ENCODE measurements around the gene TRPM2.
A peak's percentile ranks its signal among the peaks of the same experiment; 100 is the strongest.

Gene TRPM2

GRCh38 chr21:44423941-44424607 is 70.7 kb downstream of the TRPM2 start:
- H3K27me3 ChIP-seq (ENCODE audit: control insufficient read depth in 2 of 2, insufficient read depth in 2 of 2, low read length in 2 of 2): no peaks in the 10 kb centered on the region
- H3K36me3 ChIP-seq (ENCODE audit: control insufficient read depth in 2 of 2, insufficient read depth in 2 of 2, low read length in 2 of 2): no peaks in the 10 kb centered on the region
- no peak overlapping the region for H3K27ac ChIP-seq (ENCODE audit: low read depth in 2 of 2, low read length in 2 of 2)
- no peak overlapping the region for H3K4me3 ChIP-seq (ENCODE audit: low read length in 2 of 2)
- no peaks in the 10 kb centered on the region for H3K4me1 ChIP-seq (ENCODE audit: control insufficient read depth in 2 of 2, insufficient read depth in 2 of 2, low read length in 2 of 2)
- no peaks in the 10 kb centered on the region for H3K9me3 ChIP-seq (ENCODE audit: control insufficient read depth in 2 of 2, low read length in 2 of 2)
- no peak overlapping the region for H3K9ac ChIP-seq (ENCODE audit: low read depth in 1 of 2, low read length in 2 of 2)

- Histone ChIP-seq H3K27ac (ENCODE audit: low read depth in 2 of 2, low read length in 2 of 2) (no peak overlapping the region), H3K4me3 (ENCODE audit: low read length in 2 of 2) (no peak overlapping the region)
Observed at GRCh38 chr21:44424608-44425306, 71.3 kb downstream of the TRPM2 start.

GRCh38 chr21:44425307-44425894 is 72.0 kb downstream of the TRPM2 start:
- Histone ChIP-seq H3K36me3 (ENCODE audit: control insufficient read depth in 2 of 2, insufficient read depth in 2 of 2, low read length in 2 of 2) (no peaks in the 10 kb centered on the region), H3K9ac (ENCODE audit: low read depth in 1 of 2, low read length in 2 of 2) (no peak overlapping the region), H3K9me3 (ENCODE audit: control insufficient read depth in 2 of 2, low read length in 2 of 2) (no peaks in the 10 kb centered on the region), H3K4me3 (ENCODE audit: low read length in 2 of 2) (no peak overlapping the region), H3K27me3 (ENCODE audit: control insufficient read depth in 2 of 2, insufficient read depth in 2 of 2, low read length in 2 of 2) (no peaks in the 10 kb centered on the region), H3K4me1 (ENCODE audit: control insufficient read depth in 2 of 2, insufficient read depth in 2 of 2, low read length in 2 of 2) (no peaks in the 10 kb centered on the region), H3K27ac (ENCODE audit: low read depth in 2 of 2, low read length in 2 of 2) (no peak overlapping the region)

More at GRCh38 chr21:44424608-44425306, 71.3 kb downstream of the TRPM2 start:
- Histone ChIP-seq H3K9ac (ENCODE audit: low read depth in 1 of 2, low read length in 2 of 2) (no peak overlapping the region), H3K9me3 (ENCODE audit: control insufficient read depth in 2 of 2, low read length in 2 of 2) (no peaks in the 10 kb centered on the region), H3K36me3 (ENCODE audit: control insufficient read depth in 2 of 2, insufficient read depth in 2 of 2, low read length in 2 of 2) (no peaks in the 10 kb centered on the region), H3K27me3 (ENCODE audit: control insufficient read depth in 2 of 2, insufficient read depth in 2 of 2, low read length in 2 of 2) (no peaks in the 10 kb centered on the region), H3K4me1 (ENCODE audit: control insufficient read depth in 2 of 2, insufficient read depth in 2 of 2, low read length in 2 of 2) (no peaks in the 10 kb centered on the region)

- Histone ChIP-seq H3K4me3 (ENCODE audit: low read length in 2 of 2) (no peak overlapping the region), H3K4me1 (ENCODE audit: control insufficient read depth in 2 of 2, insufficient read depth in 2 of 2, low read length in 2 of 2) (no peaks in the 10 kb centered on the region), H3K27me3 (ENCODE audit: control insufficient read depth in 2 of 2, insufficient read depth in 2 of 2, low read length in 2 of 2) (no peaks in the 10 kb centered on the region), H3K27ac (ENCODE audit: low read depth in 2 of 2, low read length in 2 of 2) (no peak overlapping the region), H3K36me3 (ENCODE audit: control insufficient read depth in 2 of 2, insufficient read depth in 2 of 2, low read length in 2 of 2) (no peaks in the 10 kb centered on the region), H3K9ac (ENCODE audit: low read depth in 1 of 2, low read length in 2 of 2) (no peak overlapping the region), H3K9me3 (ENCODE audit: control insufficient read depth in 2 of 2, low read length in 2 of 2) (no peaks in the 10 kb centered on the region)
Observed at GRCh38 chr21:44425895-44426662, 72.7 kb downstream of the TRPM2 start.

- H3K27me3 ChIP-seq (ENCODE audit: control insufficient read depth in 2 of 2, insufficient read depth in 2 of 2, low read length in 2 of 2): no peaks in the 10 kb centered on the region
- H3K4me1 ChIP-seq (ENCODE audit: control insufficient read depth in 2 of 2, insufficient read depth in 2 of 2, low read length in 2 of 2): no peaks in the 10 kb centered on the region
- no peaks in the 10 kb centered on the region for H3K36me3 ChIP-seq (ENCODE audit: control insufficient read depth in 2 of 2, insufficient read depth in 2 of 2, low read length in 2 of 2)
- H3K4me3 ChIP-seq (ENCODE audit: low read length in 2 of 2): no peak overlapping the region
- H3K9me3 ChIP-seq (ENCODE audit: control insufficient read depth in 2 of 2, low read length in 2 of 2): no peaks in the 10 kb centered on the region
- H3K9ac ChIP-seq (ENCODE audit: low read depth in 1 of 2, low read length in 2 of 2): no peak overlapping the region
- H3K27ac ChIP-seq (ENCODE audit: low read depth in 2 of 2, low read length in 2 of 2): no peak overlapping the region
Observed at GRCh38 chr21:44426663-44427191, 73.3 kb downstream of the TRPM2 start.

DNA sequence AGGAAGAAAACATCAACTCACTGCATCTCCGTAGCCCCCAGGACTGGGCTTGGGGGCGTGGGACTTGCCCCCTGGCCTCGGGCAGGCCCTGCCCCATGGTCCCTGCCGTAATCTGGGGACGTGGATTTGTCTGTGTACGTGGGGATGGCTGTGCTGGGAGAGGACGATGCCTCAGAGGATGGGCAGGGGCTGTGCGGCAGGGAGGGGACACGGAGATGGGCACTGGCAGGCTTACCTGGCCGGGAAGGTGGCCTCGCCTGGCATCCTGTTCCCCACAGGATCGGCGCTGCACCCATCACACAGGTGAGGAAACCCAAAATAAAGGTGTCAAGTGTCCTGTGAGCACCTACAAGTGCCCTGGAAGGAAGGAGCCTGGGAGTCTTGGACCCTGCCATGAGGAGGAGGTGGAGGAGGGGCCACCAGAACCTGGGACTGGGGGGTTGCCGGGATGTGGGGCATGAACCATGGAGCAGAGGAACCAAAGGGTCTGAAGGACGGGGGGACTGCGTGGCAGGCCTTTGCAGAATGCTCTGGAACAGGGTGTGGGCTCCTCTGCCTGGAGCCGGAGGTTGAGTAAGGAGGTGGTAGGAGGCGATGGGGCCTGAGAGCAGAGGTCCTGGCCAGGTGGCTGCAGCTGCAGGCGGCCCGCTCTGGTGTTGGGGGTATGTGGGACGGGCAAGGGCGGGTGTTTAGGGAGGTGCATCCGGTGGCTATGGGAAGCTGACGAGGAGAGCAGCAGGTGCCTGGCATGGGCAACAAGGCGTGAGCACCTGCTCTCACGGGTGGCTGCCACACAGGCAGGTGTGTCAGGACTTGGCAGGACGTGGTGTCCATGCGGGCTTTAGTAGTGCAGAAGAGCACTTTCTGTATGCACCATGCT is 74.1 kb downstream of the TRPM2 start:
- Histone ChIP-seq H3K9ac (ENCODE audit: low read depth in 1 of 2, low read length in 2 of 2) (no peak overlapping the region), H3K4me3 (ENCODE audit: low read length in 2 of 2) (no peak overlapping the region), H3K36me3 (ENCODE audit: control insufficient read depth in 2 of 2, insufficient read depth in 2 of 2, low read length in 2 of 2) (no peaks in the 10 kb centered on the region), H3K27ac (ENCODE audit: low read depth in 2 of 2, low read length in 2 of 2) (peak overlapping the region; percentile 55 to 58), H3K4me1 (ENCODE audit: control insufficient read depth in 2 of 2, insufficient read depth in 2 of 2, low read length in 2 of 2) (no peaks in the 10 kb centered on the region), H3K9me3 (ENCODE audit: control insufficient read depth in 2 of 2, low read length in 2 of 2) (no peaks in the 10 kb centered on the region), H3K27me3 (ENCODE audit: control insufficient read depth in 2 of 2, insufficient read depth in 2 of 2, low read length in 2 of 2) (no peaks in the 10 kb centered on the region)

DNA sequence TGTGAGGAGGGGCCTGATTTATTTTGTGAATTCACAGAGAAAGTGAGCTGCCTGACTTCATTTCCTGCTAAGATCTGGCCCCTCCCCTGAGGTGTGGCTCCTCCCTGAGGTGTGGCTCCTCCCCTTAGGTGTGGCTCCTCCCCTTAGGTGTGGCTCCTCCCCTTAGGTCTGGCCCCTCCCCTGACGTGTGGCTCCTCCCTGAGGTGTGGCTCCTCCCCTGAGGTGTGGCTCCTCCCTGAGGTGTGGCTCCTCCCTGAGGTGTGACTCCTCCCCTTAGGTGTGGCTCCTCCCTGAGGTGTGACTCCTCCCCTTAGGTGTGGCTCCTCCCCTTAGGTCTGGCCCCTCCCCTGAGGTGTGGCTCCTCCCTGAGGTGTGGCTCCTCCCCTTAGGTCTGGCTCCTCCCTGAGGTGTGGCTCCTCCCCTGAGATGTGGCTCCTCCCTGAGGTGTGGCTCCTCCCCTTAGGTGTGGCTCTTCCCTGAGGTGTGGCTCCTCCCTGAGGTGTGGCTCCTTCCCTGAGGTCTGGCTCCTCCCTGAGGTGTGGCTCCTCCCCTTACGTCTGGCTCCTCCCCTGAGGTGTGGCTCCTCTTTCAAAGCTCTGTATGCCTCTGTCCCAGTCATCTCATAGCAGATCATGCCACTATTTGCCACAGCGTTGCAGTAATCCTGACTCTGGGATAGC is 75.0 kb downstream of the TRPM2 start:
- Histone ChIP-seq H3K4me3 (ENCODE audit: low read length in 2 of 2) (no peak overlapping the region), H3K27me3 (ENCODE audit: control insufficient read depth in 2 of 2, insufficient read depth in 2 of 2, low read length in 2 of 2) (no peaks in the 10 kb centered on the region), H3K36me3 (ENCODE audit: control insufficient read depth in 2 of 2, insufficient read depth in 2 of 2, low read length in 2 of 2) (no peaks in the 10 kb centered on the region), H3K27ac (ENCODE audit: low read depth in 2 of 2, low read length in 2 of 2) (peak overlapping the region in 1 of 2 donors; percentile 55), H3K4me1 (ENCODE audit: control insufficient read depth in 2 of 2, insufficient read depth in 2 of 2, low read length in 2 of 2) (no peaks in the 10 kb centered on the region), H3K9ac (ENCODE audit: low read depth in 1 of 2, low read length in 2 of 2) (no peak overlapping the region), H3K9me3 (ENCODE audit: control insufficient read depth in 2 of 2, low read length in 2 of 2) (no peaks in the 10 kb centered on the region)

GRCh38 chr21:44429894-44430293 is 76.5 kb downstream of the TRPM2 start:
- Histone ChIP-seq H3K27me3 (ENCODE audit: control insufficient read depth in 2 of 2, insufficient read depth in 2 of 2, low read length in 2 of 2) (no peaks in the 10 kb centered on the region), H3K36me3 (ENCODE audit: control insufficient read depth in 2 of 2, insufficient read depth in 2 of 2, low read length in 2 of 2) (no peaks in the 10 kb centered on the region), H3K4me3 (ENCODE audit: low read length in 2 of 2) (no peak overlapping the region), H3K4me1 (ENCODE audit: control insufficient read depth in 2 of 2, insufficient read depth in 2 of 2, low read length in 2 of 2) (no peaks in the 10 kb centered on the region), H3K9ac (ENCODE audit: low read depth in 1 of 2, low read length in 2 of 2) (no peak overlapping the region), H3K9me3 (ENCODE audit: control insufficient read depth in 2 of 2, low read length in 2 of 2) (no peaks in the 10 kb centered on the region), H3K27ac (ENCODE audit: low read depth in 2 of 2, low read length in 2 of 2) (no peak overlapping the region)

DNA sequence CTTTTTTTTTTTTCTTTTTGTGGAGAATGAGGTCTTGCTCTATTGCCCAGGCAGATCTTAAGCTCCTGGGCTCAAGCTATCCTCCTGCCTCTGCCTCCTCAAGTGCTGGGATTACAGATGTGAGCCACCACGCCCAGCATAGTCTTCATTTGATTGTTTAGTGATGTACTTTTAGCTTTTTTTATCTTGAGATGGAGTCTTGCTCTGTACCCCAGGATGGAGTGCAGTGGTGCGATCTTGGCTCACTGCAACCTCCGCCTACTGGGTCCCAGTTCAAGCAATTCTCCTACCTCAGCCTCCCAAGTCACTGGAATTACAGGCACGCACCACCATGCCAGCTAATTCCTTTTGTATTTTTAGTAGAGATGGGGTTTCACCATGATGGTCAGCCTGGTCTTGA is 77.9 kb downstream of the TRPM2 start:
- H3K4me3 ChIP-seq (ENCODE audit: low read length in 2 of 2): no peak overlapping the region
- H3K4me1 ChIP-seq (ENCODE audit: control insufficient read depth in 2 of 2, insufficient read depth in 2 of 2, low read length in 2 of 2): no peaks in the 10 kb centered on the region
- H3K36me3 ChIP-seq (ENCODE audit: control insufficient read depth in 2 of 2, insufficient read depth in 2 of 2, low read length in 2 of 2): no peaks in the 10 kb centered on the region
- H3K9me3 ChIP-seq (ENCODE audit: control insufficient read depth in 2 of 2, low read length in 2 of 2): no peaks in the 10 kb centered on the region
- H3K27ac ChIP-seq (ENCODE audit: low read depth in 2 of 2, low read length in 2 of 2): no peak overlapping the region
- no peak overlapping the region for H3K9ac ChIP-seq (ENCODE audit: low read depth in 1 of 2, low read length in 2 of 2)
- H3K27me3 ChIP-seq (ENCODE audit: control insufficient read depth in 2 of 2, insufficient read depth in 2 of 2, low read length in 2 of 2): no peaks in the 10 kb centered on the region

Data from mucosa of rectum (tissue), 2 donors.